ENCODE results near the gene PPIH.
A peak's percentile ranks its signal among the peaks of the same experiment; 100 is the strongest.
"Not testable (repeated sequence)": the region's sequence is repeated elsewhere in the genome, so short reads cannot be mapped to it uniquely, and the experiment has no call there.

Gene PPIH

DNA sequence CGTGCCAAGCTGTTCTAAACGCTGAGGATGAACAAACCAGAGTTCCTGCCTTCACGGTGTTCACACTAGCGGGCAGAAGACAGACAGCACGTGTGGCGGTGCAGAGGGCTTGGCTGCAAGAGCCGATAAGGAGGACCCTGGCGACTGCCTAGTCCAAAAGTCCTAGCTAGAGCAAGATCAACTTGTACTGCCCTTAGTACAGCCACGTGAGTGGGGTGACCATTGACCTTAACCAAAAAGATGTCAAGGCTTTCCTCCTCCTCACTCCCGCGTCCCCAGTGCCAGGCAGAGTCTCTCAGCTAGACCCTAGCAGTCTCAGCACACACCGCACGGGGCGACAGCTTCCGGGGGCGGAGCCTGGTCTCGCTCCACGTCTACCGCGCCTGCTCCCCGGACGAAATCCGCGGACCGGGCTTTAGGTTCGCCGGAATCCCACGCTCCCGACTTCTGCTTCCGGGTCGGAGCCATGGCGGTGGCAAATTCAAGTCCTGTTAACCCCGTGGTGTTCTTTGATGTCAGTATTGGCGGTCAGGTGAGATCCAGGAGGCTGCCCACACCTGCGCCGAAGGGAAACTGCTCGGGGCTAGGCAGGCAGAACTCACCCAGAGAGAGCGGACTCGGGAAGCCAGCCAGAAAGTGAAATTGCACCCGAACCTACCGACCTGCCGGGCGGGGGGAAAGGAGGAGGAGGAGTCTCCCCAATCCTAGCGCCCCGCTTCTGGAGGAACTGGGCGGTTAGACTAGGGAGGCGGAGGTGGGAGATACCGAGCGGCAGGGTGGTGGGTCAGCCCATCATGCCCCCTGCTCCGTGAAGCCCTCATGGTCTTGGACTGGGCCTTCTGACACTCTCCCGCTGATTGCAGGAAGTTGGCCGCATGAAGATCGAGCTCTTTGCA, at the start of gene PPIH:
Gene PPIH, plus strand, starts transcription at position 443 of the 896 bp plus-strand sequence. Its CDS starts 24 bp downstream, at position 467.
- DNase-seq: peak; percentile 97

DNA sequence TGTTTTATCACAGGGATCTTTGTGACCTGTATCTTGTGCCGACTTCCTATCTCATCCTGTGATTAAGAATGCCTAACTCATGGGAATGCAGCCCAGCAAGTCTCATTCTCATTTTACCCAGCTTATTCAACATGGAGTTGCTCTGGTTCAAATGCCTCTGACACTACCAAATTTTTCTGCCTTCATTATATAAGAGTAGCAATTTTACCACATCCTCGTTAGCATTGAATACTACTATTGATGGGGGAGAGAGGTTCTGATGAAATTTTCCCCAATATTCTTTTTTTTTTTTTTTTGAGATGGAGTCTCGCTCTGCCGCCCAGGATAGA, 44.5 kb upstream of the PPIH start:
- DNase-seq: no peak

DNA sequence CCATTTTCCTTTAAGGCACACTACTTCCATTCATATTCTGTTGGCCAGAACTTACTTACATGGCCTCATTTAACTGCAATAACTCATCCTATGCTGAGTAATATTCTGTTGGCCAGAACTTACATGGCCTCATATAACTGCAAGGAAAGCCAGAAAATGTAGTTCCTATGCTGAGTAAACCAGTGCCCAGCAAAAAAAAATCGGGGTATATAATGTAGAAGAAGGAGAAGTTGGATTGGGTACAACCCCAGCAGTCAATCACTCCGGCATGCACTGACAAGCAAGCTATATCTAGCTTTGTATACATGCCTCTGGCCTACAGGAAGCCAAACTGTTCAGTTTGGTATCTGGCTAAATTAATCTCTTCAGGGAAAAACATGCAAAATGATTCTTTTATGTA, 39.4 kb upstream of the PPIH start:
- no peak for DNase-seq

DNA sequence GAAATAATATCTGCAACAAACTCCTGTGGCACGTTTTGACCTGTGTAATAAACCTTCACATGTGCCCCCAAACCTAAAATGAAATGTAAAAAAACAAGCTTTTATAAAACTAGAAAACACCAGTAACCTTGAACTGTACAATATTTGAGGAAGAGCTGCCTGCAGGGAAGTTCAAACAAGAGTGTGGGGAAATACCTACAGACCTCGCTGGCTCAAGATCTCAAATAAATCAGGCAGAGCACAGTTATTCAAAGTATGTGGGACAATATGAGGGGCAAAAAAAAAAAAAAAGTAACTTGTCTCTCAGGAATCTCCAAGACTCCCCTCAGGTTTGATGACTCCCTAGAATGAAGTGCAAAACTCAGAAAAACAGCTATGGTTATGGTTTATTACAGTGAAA, 37.9 kb upstream of the PPIH start:
- no peak for DNase-seq

DNA sequence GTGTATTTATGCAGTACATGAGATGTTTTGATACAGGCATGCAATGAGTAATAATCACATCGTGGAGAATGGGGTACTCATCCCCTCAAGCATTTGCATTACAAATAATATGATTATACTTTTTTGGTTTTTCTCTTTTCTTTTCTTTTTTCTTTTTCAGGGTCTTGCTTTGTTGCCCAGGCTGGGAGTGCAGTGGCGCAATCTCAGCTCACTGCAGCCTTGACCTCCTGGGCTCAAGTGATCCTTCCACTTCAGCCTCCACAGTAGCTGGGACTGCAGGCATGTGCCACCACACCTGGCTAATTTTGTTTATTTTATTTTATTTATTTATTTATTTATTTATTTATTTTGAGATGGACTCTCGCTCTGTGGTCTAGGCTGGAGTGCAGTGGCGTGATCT, 37.0 kb upstream of the PPIH start:
- not testable (repeated sequence) for DNase-seq

DNA sequence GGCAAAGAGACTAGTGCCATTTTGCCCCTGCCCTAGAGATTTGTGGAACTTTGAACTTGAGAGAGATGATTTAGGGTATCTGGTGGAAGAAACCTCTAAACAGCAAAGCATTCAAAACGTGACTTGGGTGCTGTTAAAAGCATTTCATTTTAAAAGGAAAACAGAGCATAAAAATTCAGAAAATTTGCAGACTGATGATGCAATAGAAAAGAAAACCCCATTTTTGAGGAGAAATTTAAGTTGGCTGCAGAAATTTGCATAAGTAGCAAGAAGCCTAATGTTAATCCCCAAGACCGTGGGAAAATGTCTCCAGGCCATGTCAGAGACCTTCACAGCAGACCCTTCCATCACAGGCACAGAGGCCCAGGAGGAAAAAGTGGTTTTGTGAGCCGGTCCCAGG, 31.0 kb upstream of the PPIH start:
- DNase-seq: not testable (repeated sequence)

DNA sequence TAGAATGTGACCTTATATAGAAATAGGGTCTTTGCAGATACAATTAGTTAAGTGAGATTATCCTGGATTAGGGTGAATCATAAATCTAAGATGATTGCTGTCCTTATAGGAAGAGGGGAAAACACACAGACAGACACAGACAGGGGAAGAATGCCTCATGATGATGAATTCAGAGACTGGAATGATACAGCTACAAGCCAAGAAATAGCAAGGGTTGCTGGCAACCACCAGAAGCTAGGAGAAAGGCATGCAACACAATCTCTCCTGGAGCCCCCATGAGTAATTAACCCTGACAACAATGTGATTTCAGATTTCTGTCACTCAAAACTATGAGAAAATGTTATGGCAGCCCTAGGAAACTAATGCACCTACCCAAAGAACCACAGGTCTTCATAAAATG, 19.1 kb upstream of the PPIH start:
- DNase-seq: no peak

DNA sequence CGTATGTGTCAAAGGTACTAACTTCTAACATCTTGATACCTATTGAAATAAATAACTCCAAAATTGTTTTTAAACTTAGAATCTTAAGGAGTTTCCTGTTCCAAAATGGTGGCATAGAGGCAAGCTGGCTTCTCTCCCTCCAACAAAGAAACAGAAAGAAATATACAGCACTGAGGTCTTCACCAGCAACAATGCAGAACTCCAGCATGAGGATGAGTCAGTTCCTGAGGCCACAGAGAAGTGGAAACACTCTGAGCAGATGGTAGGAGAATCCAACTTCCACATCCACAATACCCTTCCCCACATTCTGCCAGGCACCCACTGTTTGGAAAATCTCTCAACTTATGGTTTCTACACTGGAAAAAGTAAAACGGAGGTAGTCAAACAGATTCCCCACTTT, 12.2 kb upstream of the PPIH start:
- DNase-seq: no peak

DNA sequence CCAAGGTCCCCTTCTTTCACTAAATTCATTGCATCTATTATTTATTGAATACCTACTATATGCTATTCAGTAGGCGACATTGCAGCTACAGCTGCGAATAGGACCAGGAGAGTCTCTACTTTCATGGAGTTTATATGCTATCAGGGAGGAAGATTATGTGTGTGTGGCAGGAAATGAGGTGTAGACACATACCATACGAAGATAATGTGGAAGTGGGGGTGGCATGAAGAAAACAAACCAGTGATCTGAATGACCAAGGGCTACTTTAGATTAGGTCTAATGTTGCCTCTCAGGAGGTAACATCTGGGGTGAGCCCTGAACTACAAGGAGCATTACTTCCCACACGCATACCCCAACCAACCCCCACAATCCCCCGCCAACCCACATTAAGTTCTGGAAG, 1.0 kb upstream of the PPIH start:
- DNase-seq: no peak

DNA sequence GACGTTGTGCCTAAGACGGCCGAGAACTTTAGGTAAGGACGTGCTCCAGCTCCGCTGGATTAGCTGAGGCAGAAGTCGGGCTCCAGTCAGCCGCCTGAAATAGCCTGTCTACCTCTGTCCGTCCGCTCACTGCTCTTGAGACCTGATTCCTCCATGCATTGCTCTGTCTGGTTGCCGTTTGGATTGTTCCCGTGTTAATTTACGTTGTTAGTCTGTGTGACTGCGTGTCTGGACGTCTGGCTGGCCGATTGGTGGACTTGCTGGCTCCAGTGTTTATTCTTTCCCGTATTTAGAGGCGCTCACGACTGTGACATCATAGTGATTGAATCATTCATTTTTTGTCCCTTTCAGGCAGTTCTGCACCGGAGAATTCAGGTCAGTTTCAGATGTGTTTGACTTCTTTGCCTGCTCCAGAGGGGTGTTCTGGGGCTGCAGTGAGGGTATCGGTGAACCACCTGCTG, 684 bp downstream of the PPIH start:
- DNase-seq: no peak

DNA sequence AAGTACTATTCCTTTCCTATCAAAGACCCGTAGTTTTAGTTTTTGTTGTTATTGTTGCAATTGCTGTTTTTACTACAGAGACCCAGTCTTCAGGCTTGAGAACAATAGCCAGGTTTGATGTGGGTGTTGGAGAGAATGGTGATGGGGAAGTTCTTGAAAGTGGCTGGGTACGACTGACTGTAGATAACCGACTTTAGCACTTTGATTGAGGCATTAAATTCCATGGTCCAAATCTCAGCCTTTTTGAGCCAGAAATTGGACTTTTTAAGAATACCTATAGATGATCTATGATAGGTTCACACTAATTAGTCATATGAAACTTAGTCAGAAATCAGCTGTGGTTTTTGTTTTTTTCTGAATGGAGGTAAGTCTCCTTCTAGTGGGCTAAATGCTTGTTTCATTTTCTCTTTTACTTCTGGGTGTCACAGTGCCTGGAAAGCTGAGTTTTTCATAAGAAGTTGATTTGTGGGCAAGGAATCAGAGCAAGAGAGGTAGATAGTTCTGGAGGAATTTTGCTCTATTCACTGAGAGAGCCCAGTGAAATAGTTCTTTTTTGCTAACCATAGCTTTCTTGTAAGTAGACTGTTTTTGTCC, 2.8 kb downstream of the PPIH start:
- DNase-seq: no peak

DNA sequence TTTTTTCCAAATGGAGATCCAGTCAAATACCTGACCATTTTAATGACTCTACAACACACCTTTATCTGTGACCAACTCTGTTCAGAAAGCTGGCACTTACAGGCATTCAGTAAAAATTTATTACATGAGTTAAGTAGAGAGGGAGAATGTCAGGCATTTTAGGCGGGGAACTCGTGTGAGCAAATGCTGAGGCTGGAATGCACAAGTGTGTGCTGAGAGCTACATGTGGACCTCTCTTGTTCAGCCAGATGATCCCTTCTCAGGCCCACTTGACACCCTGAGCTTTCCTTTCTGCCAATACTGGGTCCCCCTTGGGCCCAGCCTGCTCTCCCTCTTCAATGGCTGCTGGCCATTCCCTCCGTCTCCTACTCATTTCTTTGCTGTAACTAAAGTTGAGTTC, 11.7 kb downstream of the PPIH start:
- no peak for DNase-seq

DNA sequence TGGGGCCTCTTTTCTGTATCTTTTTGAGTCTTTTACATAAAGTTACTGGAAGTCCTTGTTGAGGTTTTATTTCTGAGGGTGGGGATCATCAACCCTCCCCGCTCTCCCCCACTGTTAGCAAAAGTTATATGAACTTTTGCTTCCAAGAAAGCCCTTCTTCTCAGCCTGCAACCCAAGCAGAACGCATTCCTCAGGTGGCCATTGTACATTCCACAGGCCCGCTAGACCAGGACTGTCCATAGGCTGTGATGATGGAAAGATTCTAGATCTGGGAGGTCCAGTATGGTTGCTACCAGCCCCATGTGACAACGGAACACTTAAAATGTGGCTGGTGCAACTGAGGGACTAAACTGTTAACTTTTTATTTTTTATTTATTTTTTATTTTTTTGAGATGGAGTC, 12.2 kb downstream of the PPIH start:
- no peak for DNase-seq

DNA sequence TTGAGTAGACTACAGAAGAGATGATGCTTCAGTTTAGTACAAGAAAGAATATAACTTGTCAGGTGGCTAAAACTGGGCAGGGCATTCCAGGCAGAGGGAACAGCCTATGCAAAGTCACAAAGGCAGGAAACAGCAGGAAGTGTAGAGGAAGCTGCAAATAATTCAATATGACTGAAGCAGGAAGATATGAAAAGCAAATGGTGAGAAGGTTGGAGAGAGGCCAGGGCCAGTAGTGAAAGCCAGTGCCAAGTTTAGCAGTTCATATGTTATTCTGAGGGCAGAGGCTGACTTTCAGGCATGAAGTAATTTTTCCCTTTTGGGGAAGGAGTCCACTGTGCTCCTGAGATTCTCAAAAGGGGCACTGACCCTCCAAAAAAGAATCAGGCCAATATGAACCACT, 16.0 kb downstream of the PPIH start:
- no peak for DNase-seq

DNA sequence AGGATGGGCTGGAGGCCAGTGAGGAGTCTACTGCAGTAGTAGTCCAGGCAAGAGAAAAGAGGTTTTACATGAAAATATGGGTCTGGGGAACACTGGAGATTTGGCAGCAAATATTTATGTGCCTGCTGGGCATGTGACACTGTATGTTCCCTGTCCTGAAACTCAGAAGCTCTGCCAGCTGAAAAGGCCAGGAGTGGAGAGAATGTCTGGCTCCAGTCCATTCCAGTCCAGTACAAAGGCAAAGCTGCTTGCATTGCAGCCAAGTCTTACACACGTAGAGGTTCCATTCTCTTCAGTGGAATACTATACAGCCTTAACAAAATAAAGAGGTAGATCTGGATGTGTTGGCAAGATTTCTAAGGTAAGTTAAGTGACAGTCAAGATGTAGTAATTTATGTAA, 16.5 kb downstream of the PPIH start:
- DNase-seq: no peak

DNA sequence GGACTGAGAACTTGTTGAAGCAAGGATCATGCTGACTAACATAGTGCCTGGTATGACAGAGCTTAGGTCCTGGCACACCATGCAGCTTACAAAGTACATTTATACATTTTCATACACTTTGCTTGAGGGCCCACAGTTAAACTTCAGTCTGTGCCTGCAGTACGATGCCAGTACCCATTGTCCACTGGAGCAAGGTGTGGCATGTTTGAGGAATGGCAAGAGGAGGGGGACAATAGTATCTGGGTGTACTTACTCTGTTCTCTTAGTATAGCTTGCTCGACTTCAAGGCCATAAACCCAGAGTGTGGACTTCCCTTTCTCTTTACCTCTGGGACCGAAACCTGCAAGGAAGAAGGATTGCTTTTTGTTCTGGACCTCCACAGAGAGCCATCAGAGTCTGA, 17.2 kb downstream of the PPIH start:
- no peak for DNase-seq

DNA sequence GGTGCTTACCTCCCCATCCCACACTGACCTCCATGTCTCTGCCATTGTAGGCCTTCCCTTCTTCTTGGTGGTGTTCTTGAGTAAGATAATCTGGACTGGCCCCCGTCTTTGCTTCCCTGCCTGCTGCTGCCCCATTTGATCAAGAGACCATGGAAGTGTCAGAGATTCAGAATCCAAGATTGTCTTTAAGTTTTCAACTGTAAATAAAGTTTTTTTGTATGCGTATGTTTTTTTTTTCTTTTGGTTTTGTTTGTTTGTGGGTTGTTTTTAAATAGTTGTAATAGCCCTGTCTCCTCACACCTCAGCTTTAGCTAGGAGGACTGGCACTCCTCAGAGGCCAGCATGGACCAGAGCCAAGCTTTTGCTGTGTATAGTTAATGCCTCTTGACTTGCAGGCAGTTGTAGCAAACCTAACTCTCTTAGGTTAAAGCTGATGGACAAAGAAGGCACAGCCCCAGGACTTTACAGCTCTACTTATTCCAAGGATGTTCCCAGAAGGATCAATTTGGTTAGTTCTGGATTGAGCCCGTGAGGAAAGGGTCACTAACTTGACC, 18.4 kb downstream of the PPIH start:
- no peak for DNase-seq

DNA sequence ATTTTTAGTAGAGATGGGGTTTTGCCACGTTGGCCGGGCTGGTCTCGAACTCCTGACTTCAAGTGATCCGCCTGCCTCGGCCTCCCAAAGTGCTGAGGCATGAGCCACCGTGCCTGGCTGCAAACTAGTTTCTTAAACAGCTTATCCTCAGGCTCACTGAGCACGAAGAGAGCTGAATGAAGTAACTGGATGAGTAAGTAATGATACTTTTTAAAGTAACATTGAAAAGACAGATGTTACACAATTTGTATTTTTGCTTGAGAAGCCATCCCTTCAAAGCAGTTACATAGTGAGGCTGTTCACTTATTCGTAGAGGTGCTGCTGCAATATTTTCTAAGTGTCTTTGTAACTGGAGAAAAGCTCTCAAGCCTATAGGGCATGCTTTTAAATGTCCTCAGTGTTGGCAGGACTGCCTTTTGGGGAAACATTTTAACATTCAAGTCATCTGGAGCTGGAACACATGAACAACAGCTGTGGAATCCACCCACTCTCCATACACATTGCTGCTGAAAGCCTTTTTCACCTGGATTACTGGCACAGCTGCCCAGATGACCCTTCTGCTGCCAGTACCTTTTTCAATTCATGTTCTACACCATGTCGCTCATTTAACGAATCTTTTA, 21.3 kb downstream of the PPIH start:
- no peak for DNase-seq

DNA sequence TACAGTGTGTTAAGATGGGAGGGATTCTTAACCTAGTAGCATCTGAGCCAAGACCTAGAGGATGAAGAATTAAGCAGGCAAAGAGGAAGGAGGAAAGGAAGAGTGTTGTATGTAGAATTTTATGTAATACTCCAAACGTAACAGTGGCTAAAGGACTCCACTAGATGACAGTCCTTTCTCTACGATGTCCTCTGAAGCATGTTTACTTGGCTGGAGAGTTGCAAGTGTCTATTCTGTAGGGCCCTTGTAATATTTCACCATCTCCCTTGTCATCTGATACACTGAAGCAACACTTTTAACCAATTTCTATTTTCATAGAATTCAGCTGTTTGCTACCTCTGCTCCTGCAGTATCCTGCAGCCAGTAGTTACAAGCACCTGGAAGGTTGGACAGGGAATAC, 21.8 kb downstream of the PPIH start:
- no peak for DNase-seq

DNA sequence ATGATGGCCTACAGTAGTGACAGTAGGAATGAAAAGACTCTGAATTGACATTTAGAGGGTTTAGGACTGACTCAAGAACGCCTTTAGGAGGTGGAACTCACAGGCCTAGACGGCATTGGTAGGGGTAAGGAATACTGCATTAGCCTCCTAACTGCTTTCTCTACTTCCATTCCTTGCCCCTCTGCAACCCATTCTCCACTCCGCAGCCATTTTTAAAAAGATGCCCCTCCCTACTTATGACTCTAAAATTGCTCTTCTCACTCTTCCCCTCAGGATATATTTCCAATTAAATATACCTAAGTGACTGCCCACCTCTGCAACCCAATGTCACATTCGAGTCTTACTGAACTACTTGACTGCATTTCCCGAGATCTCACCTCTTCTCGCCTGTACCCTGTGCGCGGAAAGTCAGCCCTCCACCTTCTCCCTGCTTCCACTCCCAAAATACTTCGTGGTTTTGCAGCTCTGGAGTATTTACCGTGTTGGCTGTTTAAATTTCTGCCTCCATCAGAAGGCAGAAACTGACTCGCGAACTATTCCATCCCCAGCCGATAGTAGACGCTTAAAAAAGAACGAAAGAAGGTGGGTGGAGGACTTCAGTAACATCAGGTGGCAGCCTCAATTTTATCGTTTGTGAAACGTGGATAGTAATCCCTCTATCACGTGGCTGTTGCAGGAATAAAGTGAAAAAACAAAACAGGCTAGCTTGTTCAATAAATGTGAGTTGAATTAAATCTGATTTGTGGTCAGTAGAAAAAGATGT, 22.9 kb downstream of the PPIH start:
- peak; percentile 43 for DNase-seq

DNA sequence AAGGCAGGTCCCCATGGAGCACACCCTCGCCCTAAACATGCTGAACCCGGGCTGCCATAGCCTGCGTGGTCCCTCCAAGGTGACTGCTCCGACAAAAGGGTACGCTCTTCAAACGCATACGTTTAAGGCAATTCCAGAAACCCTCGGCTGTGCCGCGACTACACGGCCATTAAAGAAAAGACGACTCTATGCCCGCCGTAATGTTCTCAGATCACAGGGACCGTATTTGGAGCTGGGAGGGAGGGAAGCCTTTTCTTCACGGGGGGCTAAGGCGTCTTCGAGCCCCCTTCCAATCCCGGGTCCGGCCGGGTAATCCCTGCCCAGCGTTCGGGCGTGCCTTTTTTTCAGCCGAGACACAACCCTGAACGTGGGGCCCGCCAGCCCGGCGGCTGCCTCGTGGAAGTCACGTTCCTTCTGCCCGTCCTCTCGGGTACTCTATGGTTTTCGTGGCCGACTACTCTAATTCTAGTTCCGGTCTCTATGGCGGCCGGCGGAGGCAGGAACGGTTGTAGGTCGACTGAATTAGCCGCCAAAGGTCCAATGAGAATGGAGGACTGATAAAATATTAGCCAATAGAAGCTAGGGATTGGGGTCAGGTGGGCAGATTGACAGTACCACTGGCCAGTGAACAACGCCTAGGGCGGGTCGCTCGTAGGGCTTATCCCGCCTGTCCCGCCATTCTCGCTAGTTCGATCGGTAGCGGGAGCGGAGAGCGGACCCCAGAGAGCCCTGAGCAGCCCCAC, 23.7 kb downstream of the PPIH start, which contains the start of gene YBX1:
Gene YBX1, plus strand, starts transcription at position 678 of the 743 bp plus-strand sequence. CDS start 148 bp downstream, outside the sequence.
- DNase-seq: peak; percentile 96

DNA sequence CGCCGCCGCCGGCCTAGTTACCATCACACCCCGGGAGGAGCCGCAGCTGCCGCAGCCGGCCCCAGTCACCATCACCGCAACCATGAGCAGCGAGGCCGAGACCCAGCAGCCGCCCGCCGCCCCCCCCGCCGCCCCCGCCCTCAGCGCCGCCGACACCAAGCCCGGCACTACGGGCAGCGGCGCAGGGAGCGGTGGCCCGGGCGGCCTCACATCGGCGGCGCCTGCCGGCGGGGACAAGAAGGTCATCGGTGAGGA, 24.2 kb downstream of the PPIH start:
- DNase-seq: not testable (repeated sequence)
